Smooth muscle cell (in vitro differentiated cells): Measurements from ENCODE around the gene MINK1. TPM values are rescaled to one million over a fixed set of nuclear protein-coding genes. Genes with fewer than 3 reads are reported as not detected.

Experiments used
- DNase-seq: peaks from one replicate; lab custom pipeline; 2025; ENCODE audit not compliant: unreplicated experiment; lab: John Stamatoyannopoulos, UW
- H2AFZ ChIP-seq: fragments of 200-600 bp; sonication (generic); 2 replicates; pipeline ENCODE4 v1.6.0; 2016; ENCODE audit warnings: antibody characterized with exemption, low read depth, mild to moderate bottlenecking
- H3F3A ChIP-seq: fragments of 200-600 bp; sonication (generic); 2 replicates; pipeline ENCODE4 v1.6.0; 2017; ENCODE audit warnings: antibody characterized with exemption, low read depth
- H3K27ac ChIP-seq: fragments of 200-600 bp; sonication (generic); 2 replicates; pipeline ENCODE4 v1.5.1; 2016; ENCODE audit warnings: low read depth, mild to moderate bottlenecking
- H3K27me3 ChIP-seq: fragments of 200-600 bp; sonication (generic); 2 replicates; pipeline ENCODE4 v1.6.1; 2016; ENCODE audit warnings: low read depth, mild to moderate bottlenecking
- H3K36me3 ChIP-seq: fragments of 200-600 bp; sonication (generic); 2 replicates; pipeline ENCODE4 v1.5.1; 2016; ENCODE audit warnings: low read depth
- H3K4me1 ChIP-seq: fragments of 200-600 bp; sonication (generic); 2 replicates; pipeline ENCODE4 v1.5.1; 2016; ENCODE audit warnings: low read depth
- H3K4me2 ChIP-seq: fragments of 200-600 bp; sonication (generic); 2 replicates; pipeline ENCODE4 v1.6.0; 2016; ENCODE audit warnings: mild to moderate bottlenecking
- H3K4me3 ChIP-seq: fragments of 200-600 bp; sonication (generic); 2 replicates; pipeline ENCODE4 v1.5.1; 2016; ENCODE audit warnings: mild to moderate bottlenecking
- H3K79me2 ChIP-seq: fragments of 200-600 bp; sonication (generic); 2 replicates; pipeline ENCODE4 v1.6.0; 2016; ENCODE audit warnings: low read depth, mild to moderate bottlenecking
- H3K9ac ChIP-seq: fragments of 200-600 bp; sonication (generic); 2 replicates; pipeline ENCODE4 v1.6.0; 2016; ENCODE audit warnings: low read depth
- H3K9me3 ChIP-seq: fragments of 200-600 bp; sonication (generic); replicated peaks from 2 replicates; pipeline ENCODE4 v1.5.1; 2016; ENCODE audit warnings: low read depth
- H4K20me1 ChIP-seq: fragments of 200-600 bp; sonication (generic); 2 replicates; pipeline ENCODE4 v1.6.0; 2016; ENCODE audit warnings: low read depth
- CTCF ChIP-seq: fragments of 200-600 bp; sonication (generic); IDR thresholded peaks from 2 replicates; pipeline ENCODE4 v1.5.1; 2017; ENCODE audit warnings: borderline replicate concordance, mild to moderate bottlenecking, antibody characterized with exemption; ENCODE audit not compliant: insufficient read depth, poor library complexity, severe bottlenecking
- WGBS: methylation state at CpG from one replicate; pipeline ENCODE4 v1.1.7; 2016; ENCODE audit warnings: low lambda C conversion rate; 5-methylcytosine and 5-hydroxymethylcytosine counted together
- polyA plus RNA-seq: library from polyadenylated mRNA; unstranded; fragments of >200 nt; fragmentation: Nextera tagmentation; extraction: Ambion mirVana; gene quantifications from 2 replicates; pipeline ENCODE4 v1.2.1, GENCODE V29; 2016
- total RNA-seq: library from RNA; depleted of rRNA; stranded (reverse); fragments of >200 nt; gene quantifications from 2 replicates; pipeline ENCODE4 v1.2.3, GENCODE V29; 2014

MINK1 gene
- total and polyA plus RNA-seq, 2 experiments from 2014 or later: 26.6 to 26.8 TPM

- Histone ChIP-seq H3K4me1 (peaks cover 20% of the 10 kb centered on the region), H4K20me1 (peaks cover 46% of the 10 kb centered on the region), H3K4me2 (no peak overlapping the region), H3K79me2 (peaks cover 31% of the 10 kb centered on the region), H3K27ac (peak overlapping the region; percentile 24), H3K36me3 (no peaks in the 10 kb centered on the region), H3F3A (no peaks in the 10 kb centered on the region), H3K9ac (no peak overlapping the region), H2AFZ (no peak overlapping the region), H3K9me3 (no peaks in the 10 kb centered on the region), H3K4me3 (no peak overlapping the region), H3K27me3 (no peaks in the 10 kb centered on the region)
- no peak for DNase-seq
- WGBS: 89% methylated on average over 32 of the region's 32 CpGs
- TF ChIP-seq CTCF: no peak
These were observed 26.9 kb downstream of the MINK1 start for GRCh38 chr17:4859816-4860625.

GRCh38 chr17:4860651-4861050, 27.5 kb downstream of the MINK1 start:
- DNase-seq: no peak
- no peak overlapping the region for H3K27ac ChIP-seq
- H3K9me3 ChIP-seq: no peaks in the 10 kb centered on the region
- H4K20me1 ChIP-seq: peaks cover 50% of the 10 kb centered on the region
- H3K4me3 ChIP-seq: no peak overlapping the region
- 98% methylated on average over 9 of the region's 9 CpGs for WGBS
- H2AFZ ChIP-seq: no peak overlapping the region
- no peak overlapping the region for H3K4me2 ChIP-seq
- H3K4me1 ChIP-seq: peaks cover 20% of the 10 kb centered on the region
- H3K79me2 ChIP-seq: peaks cover 31% of the 10 kb centered on the region
- no peak for TF ChIP-seq CTCF
- H3K9ac ChIP-seq: no peak overlapping the region
- no peaks in the 10 kb centered on the region for H3K27me3 ChIP-seq
- no peaks in the 10 kb centered on the region for H3F3A ChIP-seq
- no peaks in the 10 kb centered on the region for H3K36me3 ChIP-seq

GRCh38 chr17:4861052-4861451, 27.9 kb downstream of the MINK1 start:
- no peak for TF ChIP-seq CTCF

DNA sequence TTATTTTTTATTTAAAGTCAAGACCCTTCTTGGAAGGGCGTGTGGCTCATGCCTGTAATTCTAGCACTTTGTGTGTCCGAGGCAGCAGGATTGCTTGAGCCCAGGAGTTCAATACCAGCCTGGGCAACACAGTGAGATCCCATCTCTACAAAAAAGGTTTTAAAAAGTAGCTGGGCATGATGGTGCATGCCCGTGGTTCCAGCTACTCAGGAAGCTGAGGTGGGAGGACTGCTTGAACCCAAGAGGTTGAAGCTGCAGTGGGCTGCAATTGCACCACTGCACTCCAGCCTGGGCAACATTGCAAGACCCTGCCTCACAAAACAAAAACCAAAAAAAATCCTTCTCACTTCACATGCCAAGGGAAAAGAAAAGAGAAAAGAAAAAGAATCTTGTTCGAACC, 29.6 kb downstream of the MINK1 start:
- Histone ChIP-seq H2AFZ (no peak overlapping the region), H3K4me3 (no peak overlapping the region), H3K9ac (no peak overlapping the region), H3K36me3 (no peaks in the 10 kb centered on the region), H3K27ac (no peak overlapping the region), H3K4me2 (no peak overlapping the region), H3K27me3 (no peaks in the 10 kb centered on the region), H4K20me1 (peaks cover 44% of the 10 kb centered on the region), H3F3A (no peaks in the 10 kb centered on the region), H3K79me2 (peaks cover 23% of the 10 kb centered on the region), H3K4me1 (peaks cover 17% of the 10 kb centered on the region), H3K9me3 (no peaks in the 10 kb centered on the region)
- DNase-seq: no peak
- TF ChIP-seq CTCF: no peak
- WGBS: 97% methylated on average over 4 of the region's 4 CpGs

More at GRCh38 chr17:4861052-4861451, 27.9 kb downstream of the MINK1 start:
- Histone ChIP-seq H3K9me3 (no peaks in the 10 kb centered on the region), H3K27ac (no peak overlapping the region), H3K4me3 (no peak overlapping the region), H3F3A (no peaks in the 10 kb centered on the region), H3K27me3 (no peaks in the 10 kb centered on the region), H3K4me2 (no peak overlapping the region), H3K36me3 (no peaks in the 10 kb centered on the region), H3K4me1 (peaks cover 20% of the 10 kb centered on the region), H3K79me2 (peaks cover 29% of the 10 kb centered on the region), H4K20me1 (peaks cover 52% of the 10 kb centered on the region), H3K9ac (no peak overlapping the region), H2AFZ (no peak overlapping the region)
- WGBS: 89% methylated on average over 16 of the region's 16 CpGs
- no peak for DNase-seq
